Measurements from ENCODE around the gene TMEM204. TPM values are rescaled to one million over a fixed set of nuclear protein-coding genes. Genes with fewer than 3 reads are reported as not detected.

Gene TMEM204
- total RNA-seq, 1 experiment from 2014 or later, result 37.2 TPM

GRCh38 chr16:1498899-1499676, 34.4 kb upstream of the TMEM204 start:
- DNase-seq (ENCODE audit: low read depth), result no peak

- no peak for DNase-seq (ENCODE audit: low read depth)
These were observed 33.6 kb upstream of the TMEM204 start for GRCh38 chr16:1499756-1500464.

GRCh38 chr16:1500465-1501150, 32.9 kb upstream of the TMEM204 start:
- no peak for DNase-seq (ENCODE audit: low read depth)

- DNase-seq (ENCODE audit: low read depth), result no peak
These were observed 31.8 kb upstream of the TMEM204 start for GRCh38 chr16:1501630-1502029.

- DNase-seq (ENCODE audit: low read depth), result no peak
These were observed 31.1 kb upstream of the TMEM204 start for GRCh38 chr16:1502092-1503004.

GRCh38 chr16:1503110-1503955, 30.1 kb upstream of the TMEM204 start:
- DNase-seq (ENCODE audit: low read depth), result no peak

GRCh38 chr16:1505073-1505844, 28.2 kb upstream of the TMEM204 start:
- no peak for DNase-seq (ENCODE audit: low read depth)

- DNase-seq (ENCODE audit: low read depth), result no peak
These were observed 27.6 kb upstream of the TMEM204 start for GRCh38 chr16:1505912-1506311.

GRCh38 chr16:1506494-1507213, 26.8 kb upstream of the TMEM204 start:
- DNase-seq (ENCODE audit: low read depth), result no peak

GRCh38 chr16:1508494-1509187, 24.8 kb upstream of the TMEM204 start:
- DNase-seq (ENCODE audit: low read depth), result no peak

- no peak for DNase-seq (ENCODE audit: low read depth)
These were observed 23.9 kb upstream of the TMEM204 start for GRCh38 chr16:1509307-1510221.

GRCh38 chr16:1510272-1510671, 23.2 kb upstream of the TMEM204 start:
- no peak for DNase-seq (ENCODE audit: low read depth)

- no peak for DNase-seq (ENCODE audit: low read depth)
These were observed 22.5 kb upstream of the TMEM204 start for GRCh38 chr16:1510941-1511351.

- no peak for DNase-seq (ENCODE audit: low read depth)
These were observed 21.6 kb upstream of the TMEM204 start for GRCh38 chr16:1511662-1512569.

GRCh38 chr16:1512774-1513173, 20.7 kb upstream of the TMEM204 start:
- DNase-seq (ENCODE audit: low read depth), result no peak

GRCh38 chr16:1514507-1514906, 19.0 kb upstream of the TMEM204 start:
- DNase-seq (ENCODE audit: low read depth), result no peak

Measured in HT1080 (cell line).